Measurements from ENCODE around the gene DCTPP1. TPM values are rescaled to one million over a fixed set of nuclear protein-coding genes. Genes with fewer than 3 reads are reported as not detected.
"Not testable (repeated sequence)": the region's sequence is repeated elsewhere in the genome, so short reads cannot be mapped to it uniquely, and the experiment has no call there.

The DCTPP1 gene
- total and polyA plus RNA-seq, 9 of the 15 experiments (the other 6 are each of a cell fraction or from before 2014, with no cell fraction given), result 45.0 to 132 (median 80.6) TPM

DNA sequence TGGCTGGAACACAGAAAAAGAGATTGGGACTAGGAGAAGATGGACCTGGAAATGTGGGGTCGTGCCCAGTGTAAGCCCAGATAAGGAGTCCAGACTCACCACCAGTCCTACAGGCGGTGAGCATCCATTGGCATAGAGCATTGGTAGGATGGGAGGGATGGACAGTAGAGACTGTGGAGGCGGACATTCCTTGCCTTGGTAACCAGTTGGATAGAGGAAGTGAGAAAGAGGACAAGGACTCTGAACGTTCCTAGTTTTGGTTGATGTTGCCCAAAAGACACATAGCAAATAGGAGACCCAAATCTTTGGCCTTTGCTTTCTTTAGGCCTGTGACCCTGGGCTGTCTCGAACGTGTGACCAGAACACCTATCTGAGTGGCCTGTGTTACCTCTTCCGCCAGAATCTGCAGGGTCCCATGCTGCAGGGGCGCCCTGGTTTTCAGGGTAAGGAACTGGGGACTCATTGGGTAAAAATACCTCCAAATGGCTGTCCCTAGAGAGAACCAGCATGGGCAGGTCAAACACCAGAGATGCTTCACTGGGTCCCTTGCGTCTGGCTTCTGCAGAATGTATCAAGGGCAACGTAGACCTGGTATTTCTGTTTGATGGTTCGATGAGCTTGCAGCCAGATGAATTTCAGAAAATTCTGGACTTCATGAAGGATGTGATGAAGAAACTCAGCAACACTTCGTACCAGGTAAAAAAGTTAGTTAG is 49.1 kb upstream of the DCTPP1 start:
- WGBS (ENCODE audit: insufficient coverage, low coverage, missing lambda C conversion rate), result 48% methylated on average over 12 of the region's 12 CpGs
- in situ Hi-C loops (cut with MboI) (no loop called here), intact Hi-C loops (cut with micrococcal nuclease) (no loop called here)
- H3K9me1 ChIP-seq (ENCODE audit: control insufficient read depth, insufficient read depth, low read length), result no peaks in the 10 kb centered on the region
- H4K20me1 ChIP-seq (replicated peaks; ENCODE audit: control insufficient read depth, insufficient read depth, low read length), result no peaks in the 10 kb centered on the region
- no TSS peak for BruUV-seq (replicated peaks)
- H2AFZ ChIP-seq (ENCODE audit: low read depth, low read length), result no peak overlapping the region
- no peaks in the 10 kb centered on the region for H3K79me2 ChIP-seq (ENCODE audit: control insufficient read depth, insufficient read depth, low read length)
- ATAC-seq, result no peak
- H3K36me3 ChIP-seq (ENCODE audit: control insufficient read depth, insufficient read depth, low read length), result no peaks in the 10 kb centered on the region
- peaks cover 0 to 9% of the 10 kb centered on the region in 2 experiments; a peak in 1 of 5 replicates for H3K4me1 ChIP-seq (replicated peaks in 1 of 2; ENCODE audit: control insufficient read depth in 2 of 2, insufficient read depth in 2 of 2, low read length in 2 of 2)
- no peak overlapping the region for H3K27ac ChIP-seq (ENCODE audit: extremely low read depth, low read depth, low read length)
- CTCF ChIA-PET (ENCODE audit: low intra/inter-chr PET ratio), result no interaction called here
- POLR2A ChIA-PET, result interaction anchor here (0.5 kb wide), 1 partner anchor 217 kb away, joined by 3 read pairs; no protein-coding TSS in a partner anchor
- H3K27me3 ChIP-seq (ENCODE audit: control insufficient read depth in 2 of 2, insufficient read depth in 2 of 2, low read length in 2 of 2), result no peaks in the 10 kb centered on the region
- H3K4me2 ChIP-seq (ENCODE audit: insufficient read depth, low read length), result no peak overlapping the region
- peak in 2 of 4 experiments; percentile 3 to 4 for DNase-seq (ENCODE audit: extremely low read depth in 1 of 4, low spot score in 3 of 4)
- no peak overlapping the region for H3K9ac ChIP-seq (ENCODE audit: insufficient read depth in 1 of 2, low read depth in 2 of 2, low read length in 2 of 2)
- H3K4me3 ChIP-seq, result no peak overlapping the region
- FAIRE-seq, result no peak
- no peaks in the 10 kb centered on the region for H3K9me3 ChIP-seq (replicated peaks; ENCODE audit: control insufficient read depth, insufficient read depth, low read depth, low read length)
- TF ChIP-seq GTF2E2 (tag; IDR thresholded peaks at IDR 0.05), result no peak
- peak; percentile 32; the same call in 1 of the 2 replicates for TF ChIP-seq SPI1 (IDR thresholded peaks at IDR 0.05; ENCODE audit: borderline replicate concordance, low read depth, low read length)

DNA sequence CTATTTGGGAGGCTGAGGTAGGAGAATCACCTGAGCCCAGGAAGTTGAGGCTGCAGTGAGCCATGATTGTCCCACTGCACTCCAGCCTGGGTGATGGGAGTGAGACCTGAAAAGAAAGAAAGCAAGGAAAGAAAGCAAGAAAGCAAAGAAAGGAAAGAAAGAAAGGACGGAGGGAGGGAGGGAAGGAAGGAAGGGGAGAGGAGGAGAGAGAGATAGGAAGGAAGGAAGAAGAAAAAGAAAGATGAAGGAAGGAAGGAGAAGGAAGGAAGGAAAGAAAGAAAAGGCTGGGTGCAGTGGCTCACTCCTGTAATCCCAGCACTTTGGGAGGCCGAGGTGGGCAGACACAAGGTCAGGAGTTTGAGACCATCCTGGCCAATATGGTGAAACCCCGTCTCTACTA is 47.9 kb upstream of the DCTPP1 start:
- H4K20me1 ChIP-seq (replicated peaks; ENCODE audit: control insufficient read depth, insufficient read depth, low read length); H3K79me2 ChIP-seq (ENCODE audit: control insufficient read depth, insufficient read depth, low read length); H3K27ac ChIP-seq (ENCODE audit: extremely low read depth, low read depth, low read length); BruUV-seq (replicated peaks); DNase-seq (ENCODE audit: extremely low read depth in 1 of 4, low spot score in 3 of 4); H2AFZ ChIP-seq (ENCODE audit: low read depth, low read length); H3K9me1 ChIP-seq (ENCODE audit: control insufficient read depth, insufficient read depth, low read length); H3K27me3 ChIP-seq (ENCODE audit: control insufficient read depth in 2 of 2, insufficient read depth in 2 of 2, low read length in 2 of 2); ATAC-seq; in situ Hi-C loops (cut with MboI); CTCF ChIA-PET (ENCODE audit: low intra/inter-chr PET ratio); FAIRE-seq; H3K4me3 ChIP-seq; H3K36me3 ChIP-seq (ENCODE audit: control insufficient read depth, insufficient read depth, low read length); H3K4me2 ChIP-seq (ENCODE audit: insufficient read depth, low read length); H3K9me3 ChIP-seq (replicated peaks; ENCODE audit: control insufficient read depth, insufficient read depth, low read depth, low read length); intact Hi-C loops (cut with micrococcal nuclease); POLR2A ChIA-PET; H3K9ac ChIP-seq (ENCODE audit: insufficient read depth in 1 of 2, low read depth in 2 of 2, low read length in 2 of 2): not testable (repeated sequence)
- peaks cover 0 to 15% of the 10 kb centered on the region in 2 experiments; a peak in 1 of 5 replicates for H3K4me1 ChIP-seq (replicated peaks in 1 of 2; ENCODE audit: control insufficient read depth in 2 of 2, insufficient read depth in 2 of 2, low read length in 2 of 2)
- 14% methylated on average over 3 of the region's 3 CpGs for WGBS (ENCODE audit: insufficient coverage, low coverage, missing lambda C conversion rate)
- TF ChIP-seq, protein P1, sequence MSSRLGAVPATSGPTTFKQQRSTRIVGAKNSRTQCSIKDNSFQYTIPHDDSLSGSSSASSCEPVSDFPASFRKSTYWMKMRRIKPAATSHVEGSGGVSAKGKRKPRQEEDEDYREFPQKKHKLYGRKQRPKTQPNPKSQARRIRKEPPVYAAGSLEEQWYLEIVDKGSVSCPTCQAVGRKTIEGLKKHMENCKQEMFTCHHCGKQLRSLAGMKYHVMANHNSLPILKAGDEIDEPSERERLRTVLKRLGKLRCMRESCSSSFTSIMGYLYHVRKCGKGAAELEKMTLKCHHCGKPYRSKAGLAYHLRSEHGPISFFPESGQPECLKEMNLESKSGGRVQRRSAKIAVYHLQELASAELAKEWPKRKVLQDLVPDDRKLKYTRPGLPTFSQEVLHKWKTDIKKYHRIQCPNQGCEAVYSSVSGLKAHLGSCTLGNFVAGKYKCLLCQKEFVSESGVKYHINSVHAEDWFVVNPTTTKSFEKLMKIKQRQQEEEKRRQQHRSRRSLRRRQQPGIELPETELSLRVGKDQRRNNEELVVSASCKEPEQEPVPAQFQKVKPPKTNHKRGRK (tag; IDR thresholded peaks at IDR 0.05), result peak; percentile 54; the same call in 1 of the 2 replicates

Data from K562 (cell line).